A549 treated with GW870086 at 1 μM for 4 hours (cell line): Measurements from ENCODE around the gene SNRNP70. TPM values are rescaled to one million over a fixed set of nuclear protein-coding genes. Genes with fewer than 3 reads are reported as not detected.

Experiments used
- total RNA-seq: library from RNA; stranded (reverse); fragments of 200-300 nt; extraction: Qiagen RNA extraction; gene quantifications from 5 replicates; pipeline ENCODE4 v1.2.3, GENCODE V29; 2022; ENCODE audit warnings: low read depth

Gene SNRNP70
- total RNA-seq, 1 experiment from 2014 or later, result 319 TPM

Other genes with a start within 250 kb of the SNRNP70 start
- gene HSD17B14, start 249.0 kb upstream of the SNRNP70 start, total RNA-seq, result 12.3 to 16.2 TPM (median 13.0 TPM) in 5 replicates
- 1.1 to 2.2 TPM (median 1.5 TPM) in 5 replicates for gene PLEKHA4, start 216.8 kb upstream of the SNRNP70 start, total RNA-seq
- gene PPP1R15A, start 213.0 kb upstream of the SNRNP70 start, total RNA-seq, result 84.1 to 116 TPM (median 94.2 TPM) in 5 replicates
- gene TULP2, start 186.7 kb upstream of the SNRNP70 start, total RNA-seq, result not detected in 5 replicates
- 193 to 220 TPM (median 200 TPM) in 5 replicates for gene NUCB1, start 185.1 kb upstream of the SNRNP70 start, total RNA-seq
- gene DHDH, start 151.8 kb upstream of the SNRNP70 start, total RNA-seq, result 1.2 to 2.7 TPM (median 1.7 TPM) in 5 replicates
- 267 to 409 TPM (median 344 TPM) in 5 replicates for gene BAX, start 130.6 kb upstream of the SNRNP70 start, total RNA-seq
- 16,193 to 24,145 TPM (median 18,864 TPM) in 5 replicates for gene FTL, start 120.1 kb upstream of the SNRNP70 start, total RNA-seq
- 16.8 to 21.1 TPM (median 19.5 TPM) in 5 replicates for gene GYS1, start 92.1 kb upstream of the SNRNP70 start, total RNA-seq
- 214 to 245 TPM (median 232 TPM) in 5 replicates for gene RUVBL2, start 91.6 kb upstream of the SNRNP70 start, total RNA-seq
- gene LHB, start 68.4 kb upstream of the SNRNP70 start, total RNA-seq, result not detected in 5 replicates
- 0.38 TPM in 1 of 5 replicates, not detected in the others for gene CGB3, start 61.1 kb upstream of the SNRNP70 start, total RNA-seq
- gene CGB2, start 53.6 kb upstream of the SNRNP70 start, total RNA-seq, result 0.26 to 0.34 TPM (median 0.26 TPM) in 3 of 5 replicates, not detected in the others
- gene CGB1, start 48.6 kb upstream of the SNRNP70 start, total RNA-seq, result 0.21 TPM in 1 of 5 replicates, not detected in the others
- gene CGB5, start 41.6 kb upstream of the SNRNP70 start, total RNA-seq, result 0.59 to 2.7 TPM (median 1.2 TPM) in 5 replicates
- 1.9 to 3.4 TPM (median 2.0 TPM) in 5 replicates for gene CGB8, start 36.3 kb upstream of the SNRNP70 start, total RNA-seq
- 0.21 to 0.97 TPM (median 0.55 TPM) in 4 of 5 replicates, not detected in the other for gene CGB7, start 27.7 kb upstream of the SNRNP70 start, total RNA-seq
- 0.42 to 0.61 TPM (median 0.54 TPM) in 5 replicates for gene NTF4, start 20.6 kb upstream of the SNRNP70 start, total RNA-seq
- not detected in 5 replicates for gene KCNA7, start 12.8 kb upstream of the SNRNP70 start, total RNA-seq
- 5.7 to 7.1 TPM (median 6.7 TPM) in 5 replicates for gene LIN7B, start 28.9 kb downstream of the SNRNP70 start, total RNA-seq
- 1.5 to 2.5 TPM (median 1.6 TPM) in 5 replicates for gene C19orf73, start 33.7 kb downstream of the SNRNP70 start, total RNA-seq
- 4.5 to 8.8 TPM (median 8.1 TPM) in 5 replicates for gene PPFIA3, start 34.1 kb downstream of the SNRNP70 start, total RNA-seq
- gene HRC, start 69.9 kb downstream of the SNRNP70 start, total RNA-seq, result 0.06 TPM in 2 of 5 replicates, not detected in the others
- gene TRPM4, start 72.3 kb downstream of the SNRNP70 start, total RNA-seq, result 6.9 to 10.2 TPM (median 8.4 TPM) in 5 replicates
- 0.62 to 1.6 TPM (median 0.81 TPM) in 5 replicates for gene SLC6A16, start 239.7 kb downstream of the SNRNP70 start, total RNA-seq
- gene CD37, start 250.0 kb downstream of the SNRNP70 start, total RNA-seq, result not detected in 5 replicates